ENCODE results near the gene PYGO2. TPM values are rescaled to one million over a fixed set of nuclear protein-coding genes. Genes with fewer than 3 reads are reported as not detected.

PYGO2 gene
- total RNA-seq, 1 donor from 2014 or later, result 20.9 TPM

DNA sequence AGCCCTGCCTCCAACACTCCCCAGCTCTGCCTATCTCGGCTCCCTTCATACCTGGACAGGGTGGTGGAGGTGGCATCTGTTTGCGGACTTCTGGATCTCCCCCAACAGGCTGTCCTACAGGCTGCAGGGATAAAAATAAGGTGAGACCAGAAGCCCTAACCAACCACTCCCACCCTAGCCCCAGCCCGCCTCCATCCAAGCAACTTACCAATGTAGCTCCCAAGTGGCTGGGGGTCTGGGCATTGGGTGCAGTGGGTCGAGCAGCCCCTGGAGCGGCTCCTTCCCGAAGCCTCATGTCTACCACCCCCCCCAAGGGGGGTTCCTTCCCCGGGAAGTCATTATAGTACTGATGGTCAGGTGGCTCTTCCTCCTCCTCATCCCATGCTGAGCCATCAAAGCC lies 4.5 kb upstream of the PYGO2 start:
- DNase-seq (ENCODE audit: extremely low read depth, low read depth, low spot score), result no peak

DNA sequence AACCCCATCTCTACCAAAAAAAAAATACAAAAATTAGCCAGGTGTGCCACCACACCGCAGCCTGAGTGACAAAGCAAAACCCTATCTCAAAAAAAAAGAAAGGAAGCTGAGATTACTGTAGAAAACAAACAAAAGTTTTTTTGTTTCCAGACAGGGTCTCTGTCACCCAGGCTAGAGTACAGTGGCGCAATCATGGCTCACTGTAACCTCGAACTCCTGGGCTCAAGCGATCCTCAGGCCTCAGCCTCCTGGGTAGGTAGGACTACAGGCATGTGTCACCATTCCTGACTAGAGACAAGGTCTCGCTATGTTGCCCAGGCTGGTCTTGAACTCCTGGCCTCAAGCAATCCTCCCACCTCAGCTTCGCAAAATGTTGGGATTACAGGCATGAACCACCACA lies 2.8 kb upstream of the PYGO2 start:
- DNase-seq (ENCODE audit: extremely low read depth, low read depth, low spot score), result no peak

DNA sequence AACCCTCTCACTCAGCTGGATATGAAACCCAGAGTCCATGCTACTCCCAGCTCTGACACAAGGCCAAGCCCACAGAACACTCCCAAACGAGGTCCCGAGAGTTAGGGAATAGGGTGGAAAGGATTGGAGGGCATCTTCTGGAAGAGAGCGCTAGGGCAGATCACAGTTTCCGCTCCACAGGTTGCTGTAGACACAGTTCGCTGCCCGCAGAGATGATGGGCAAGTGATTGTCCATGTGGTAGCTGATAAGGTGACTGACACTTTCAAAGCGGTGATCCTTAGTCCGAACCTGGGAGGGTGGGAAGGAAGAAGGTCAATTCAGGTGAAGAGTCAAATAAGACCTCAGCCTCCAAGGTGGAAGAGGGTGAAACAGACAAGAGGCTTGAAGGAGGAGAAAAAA lies 2.1 kb upstream of the PYGO2 start:
- no peak for DNase-seq (ENCODE audit: extremely low read depth, low read depth, low spot score)

DNA sequence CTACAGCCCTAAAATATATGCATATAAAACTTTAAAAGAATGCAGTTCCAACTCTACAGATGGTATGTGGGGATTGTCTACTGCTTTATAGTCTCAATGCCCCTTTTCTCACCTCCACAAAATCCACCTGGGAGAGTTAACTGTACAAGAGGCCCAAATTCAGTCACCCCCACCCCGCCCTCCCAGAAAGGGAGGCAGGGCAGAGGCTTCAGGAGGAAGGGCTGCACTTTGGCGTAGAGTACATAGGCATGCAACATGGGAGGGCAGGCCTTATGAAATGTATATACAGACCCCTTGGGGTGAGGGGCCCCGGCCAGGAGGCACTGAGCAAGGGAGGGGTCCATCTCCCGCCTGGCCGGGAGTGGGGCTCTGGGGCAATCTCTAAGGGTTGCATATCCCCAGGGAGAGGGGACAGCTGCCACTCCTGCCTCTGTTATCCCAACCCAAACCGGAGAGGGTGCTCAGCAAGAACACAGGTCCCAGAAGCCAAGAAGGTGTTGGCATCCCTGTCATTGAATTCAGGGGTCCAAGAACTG lies 1.3 kb upstream of the PYGO2 start:
- DNase-seq (ENCODE audit: extremely low read depth, low read depth, low spot score), result no peak

DNA sequence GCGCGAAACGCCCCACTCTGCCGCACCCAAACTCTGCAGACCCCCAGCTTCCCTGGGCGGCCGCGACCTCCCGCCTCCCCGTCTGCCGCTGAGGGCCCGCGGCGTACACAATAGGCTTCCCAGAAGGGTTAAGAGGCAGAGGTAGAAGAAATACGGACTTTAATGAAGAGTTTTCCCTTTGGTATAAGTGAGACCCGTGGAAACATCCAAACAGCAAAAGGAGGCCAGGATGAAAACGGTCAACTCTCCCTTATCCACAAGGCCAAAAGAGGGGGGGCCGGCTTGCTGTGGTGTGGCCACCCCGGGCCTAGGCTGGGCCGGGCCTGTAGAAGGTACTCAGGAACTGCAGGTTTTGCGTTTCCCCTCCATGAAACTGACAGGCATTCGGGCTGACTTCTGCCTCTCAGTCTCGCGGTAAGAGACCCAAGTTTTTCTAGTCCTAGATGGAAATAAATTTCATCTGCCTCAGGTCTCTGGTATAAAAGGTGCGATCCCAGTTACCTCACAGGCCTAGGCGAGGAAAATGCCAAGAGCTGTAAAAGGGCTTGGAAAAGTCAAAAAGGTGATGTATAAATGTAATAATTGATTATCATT lies 671 bp upstream of the PYGO2 start:
- DNase-seq (ENCODE audit: extremely low read depth, low read depth, low spot score), result no peak

- no peak for DNase-seq (ENCODE audit: extremely low read depth, low read depth, low spot score)
Measured at GRCh38 chr1:154960446-154961136, 991 bp downstream of the PYGO2 start.

GRCh38 chr1:154959426-154959780 lies 2.2 kb downstream of the PYGO2 start:
- DNase-seq (ENCODE audit: extremely low read depth, low read depth, low spot score), result no peak

DNA sequence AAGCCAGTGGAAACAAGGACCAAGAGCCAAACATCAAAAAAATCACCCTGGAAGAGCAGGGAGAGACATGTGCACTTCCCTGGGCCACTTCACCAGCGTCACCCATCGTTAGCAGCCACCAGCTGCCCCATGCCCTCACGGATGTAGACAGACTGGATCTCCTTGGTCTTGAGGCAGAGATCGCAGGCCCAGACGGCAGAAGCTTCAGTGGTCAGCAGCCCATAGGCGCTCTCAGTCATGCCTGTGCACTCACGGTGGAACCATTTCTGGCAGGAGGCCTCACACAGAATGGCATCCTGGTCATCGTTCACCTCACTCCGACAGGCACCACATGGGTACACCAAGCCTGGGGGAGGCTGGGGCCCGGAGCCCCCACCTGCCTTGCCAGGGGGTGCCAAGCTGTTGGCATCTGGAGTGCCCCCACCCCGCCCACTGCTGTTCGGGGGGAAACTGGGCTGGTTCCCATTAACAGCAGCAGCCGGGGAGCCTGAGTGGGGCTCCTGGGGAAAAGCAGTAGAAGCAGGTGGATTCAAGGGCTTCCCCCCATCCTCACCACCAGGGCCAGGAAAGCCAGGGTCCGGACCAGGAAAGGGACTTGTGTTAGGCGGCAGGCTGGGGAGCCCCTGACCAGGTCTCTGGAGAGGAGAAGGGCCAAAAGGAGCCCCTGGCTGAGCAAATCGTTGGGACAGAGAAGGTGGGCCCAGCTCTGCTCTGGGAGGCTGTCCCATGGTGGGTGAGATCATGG lies 2.7 kb downstream of the PYGO2 start:
- DNase-seq (ENCODE audit: extremely low read depth, low read depth, low spot score), result no peak

DNA sequence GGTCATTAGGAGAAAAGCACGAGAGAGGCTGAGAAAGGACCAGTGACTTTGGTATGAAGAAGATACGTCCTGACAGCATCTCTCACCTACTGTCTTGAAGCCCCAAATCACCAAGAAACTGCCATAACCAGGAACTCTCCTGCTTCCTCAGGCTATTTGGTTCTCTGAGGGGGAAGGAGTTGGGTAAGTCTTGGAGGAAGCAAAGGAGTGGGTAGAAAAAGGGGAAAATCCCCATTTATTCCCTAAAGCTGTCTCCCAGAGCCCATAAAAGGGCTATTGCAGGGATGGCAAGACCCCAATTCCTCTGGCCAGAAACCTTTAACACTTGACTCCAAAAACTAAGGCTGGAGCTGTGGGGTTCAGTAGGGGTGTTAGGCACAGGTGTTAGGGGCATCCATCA lies 3.5 kb downstream of the PYGO2 start:
- no peak for DNase-seq (ENCODE audit: extremely low read depth, low read depth, low spot score)

- no peak for DNase-seq (ENCODE audit: extremely low read depth, low read depth, low spot score)
Measured at GRCh38 chr1:154957091-154957657, 4.4 kb downstream of the PYGO2 start.

DNA sequence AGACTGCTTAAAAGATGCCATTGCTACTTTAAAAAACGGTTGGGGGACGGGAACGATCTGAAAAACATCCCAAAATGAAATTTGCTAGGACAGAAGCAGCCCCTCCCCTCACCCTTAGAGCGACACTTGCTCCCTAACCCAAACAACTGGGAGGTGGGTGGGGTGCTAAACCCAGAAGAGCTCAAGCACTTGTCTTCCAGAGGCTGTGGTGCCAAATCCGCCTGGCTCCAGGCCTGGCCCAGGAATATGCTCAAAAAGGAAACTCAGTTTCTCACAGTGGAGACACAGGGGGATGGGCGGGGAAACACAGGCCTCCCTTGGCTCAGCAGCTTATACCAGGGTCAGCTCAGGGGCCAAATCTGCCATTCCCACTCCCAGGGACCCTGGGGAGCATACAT lies 5.0 kb downstream of the PYGO2 start:
- DNase-seq (ENCODE audit: extremely low read depth, low read depth, low spot score), result no peak

- DNase-seq (ENCODE audit: extremely low read depth, low read depth, low spot score), result peak; percentile 85
Measured at GRCh38 chr1:154955718-154956543, 5.7 kb downstream of the PYGO2 start, which contains the start of gene PBXIP1. TSS of gene PBXIP1 (minus strand) at chr1:154956099. CDS start at chr1:154953721, 2,378 bp downstream.

GRCh38 chr1:154955039-154955717 lies 6.4 kb downstream of the PYGO2 start:
- peak; percentile 89 for DNase-seq (ENCODE audit: extremely low read depth, low read depth, low spot score)

- no peak for DNase-seq (ENCODE audit: extremely low read depth, low read depth, low spot score)
Measured at GRCh38 chr1:154954541-154954940, 7.0 kb downstream of the PYGO2 start.

DNA sequence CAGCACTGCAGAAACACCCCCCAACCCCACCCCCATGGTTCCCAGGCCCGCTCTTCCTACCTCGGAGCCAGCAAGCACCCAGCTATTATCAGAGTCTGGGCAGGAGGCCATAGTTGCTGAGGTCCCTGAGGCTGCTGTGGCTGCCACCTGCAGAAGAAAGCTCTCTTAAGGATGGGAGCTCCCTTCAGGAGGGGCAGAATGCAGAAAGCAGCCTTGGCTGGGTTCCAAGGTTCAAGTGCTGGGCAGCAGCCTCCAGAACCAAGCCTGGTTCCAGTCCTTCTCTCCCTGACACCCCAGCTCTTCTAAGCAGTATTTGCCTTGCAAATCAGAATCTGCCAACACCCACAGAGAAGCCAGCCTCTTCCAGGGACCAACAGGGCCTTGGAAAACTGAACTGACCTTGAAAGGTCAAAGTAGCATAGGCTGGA lies 8.0 kb downstream of the PYGO2 start:
- DNase-seq (ENCODE audit: extremely low read depth, low read depth, low spot score), result no peak

DNA sequence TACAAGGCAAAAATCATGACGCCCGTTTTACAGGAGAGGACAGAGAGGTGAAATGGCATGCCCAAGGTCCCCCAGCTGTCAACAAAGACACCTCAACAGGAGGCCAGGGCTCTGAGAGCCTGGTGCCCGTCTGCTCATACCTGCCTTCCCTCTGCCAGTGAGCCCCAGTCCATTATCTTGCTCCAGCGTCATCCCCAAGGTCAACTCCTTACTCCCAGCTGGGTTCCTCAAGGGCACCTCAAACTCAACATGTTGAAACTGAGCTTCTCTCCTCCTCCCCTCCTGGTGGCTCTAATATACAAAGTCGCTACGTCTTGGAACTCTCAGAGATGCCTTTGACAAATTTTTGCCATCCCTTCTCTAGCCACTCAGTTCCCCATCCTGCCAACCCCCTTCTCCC lies 8.9 kb downstream of the PYGO2 start:
- DNase-seq (ENCODE audit: extremely low read depth, low read depth, low spot score), result no peak

GRCh38 chr1:154951901-154952657 lies 9.5 kb downstream of the PYGO2 start:
- no peak for DNase-seq (ENCODE audit: extremely low read depth, low read depth, low spot score)

- DNase-seq (ENCODE audit: extremely low read depth, low read depth, low spot score), result no peak
Measured at GRCh38 chr1:154948079-154948478, 13.5 kb downstream of the PYGO2 start.
